GM12865 (cell line): ENCODE measurements around the gene HGFAC.

ENCODE experiments used
- DNase-seq: peaks from one replicate; pipeline ENCODE4 v3.0.0; 2010; ENCODE audit warnings: low read depth
- H3K4me3 ChIP-seq: 2 replicates; pipeline ENCODE4 v1.5.1; 2011; ENCODE audit warnings: mild to moderate bottlenecking, low read depth, low read length, control low read depth
- TF ChIP-seq, protein P1 (sequence below): IDR thresholded peaks from 2 replicates; pipeline ENCODE4 v1.5.1; 2011; ENCODE audit warnings: low read length, control low read depth, low read depth, inconsistent platforms; ENCODE audit not compliant: insufficient read depth; ENCODE audit errors: missing control alignments

The HGFAC gene

DNA sequence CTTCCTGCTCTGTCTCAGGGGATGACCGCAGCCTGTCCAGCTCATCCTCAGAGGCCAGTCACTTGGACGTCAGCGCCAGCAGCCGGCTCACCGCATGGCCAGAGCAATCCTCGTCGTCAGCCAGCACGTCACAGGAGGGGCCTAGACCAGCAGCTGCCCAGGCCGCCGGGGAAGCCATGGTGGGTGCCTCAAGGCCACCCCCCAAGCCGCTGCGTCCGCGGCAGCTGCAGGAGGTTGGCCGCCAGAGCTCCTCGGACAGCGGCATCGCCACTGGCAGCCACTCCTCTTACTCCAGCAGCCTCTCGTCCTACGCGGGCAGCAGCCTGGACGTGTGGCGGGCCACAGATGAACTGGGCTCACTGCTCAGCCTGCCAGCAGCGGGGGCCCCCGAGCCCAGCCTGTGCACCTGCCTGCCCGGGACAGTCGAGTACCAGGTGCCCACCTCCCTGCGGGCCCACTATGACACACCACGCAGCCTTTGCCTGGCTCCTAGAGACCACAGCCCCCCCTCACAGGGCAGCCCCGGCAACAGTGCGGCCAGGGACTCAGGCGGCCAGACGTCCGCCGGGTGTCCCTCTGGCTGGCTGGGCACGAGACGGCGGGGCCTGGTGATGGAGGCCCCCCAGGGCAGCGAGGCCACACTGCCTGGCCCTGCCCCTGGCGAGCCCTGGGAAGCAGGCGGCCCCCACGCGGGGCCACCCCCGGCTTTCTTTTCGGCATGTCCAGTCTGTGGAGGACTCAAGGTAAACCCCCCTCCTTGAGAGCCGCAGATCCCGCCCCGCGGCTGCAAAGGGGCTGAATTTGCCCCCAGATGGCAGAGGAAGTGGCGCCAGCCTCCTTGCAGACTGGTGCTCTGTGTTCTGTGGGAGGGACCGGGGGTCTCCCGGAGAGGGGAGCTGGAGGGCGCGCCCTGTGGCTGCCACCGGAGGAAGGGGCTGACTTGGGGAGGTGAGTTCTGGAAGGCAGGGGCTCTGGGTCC lies 51.3 kb downstream of the HGFAC start:
- DNase-seq: no peak
- TF ChIP-seq, protein P1, sequence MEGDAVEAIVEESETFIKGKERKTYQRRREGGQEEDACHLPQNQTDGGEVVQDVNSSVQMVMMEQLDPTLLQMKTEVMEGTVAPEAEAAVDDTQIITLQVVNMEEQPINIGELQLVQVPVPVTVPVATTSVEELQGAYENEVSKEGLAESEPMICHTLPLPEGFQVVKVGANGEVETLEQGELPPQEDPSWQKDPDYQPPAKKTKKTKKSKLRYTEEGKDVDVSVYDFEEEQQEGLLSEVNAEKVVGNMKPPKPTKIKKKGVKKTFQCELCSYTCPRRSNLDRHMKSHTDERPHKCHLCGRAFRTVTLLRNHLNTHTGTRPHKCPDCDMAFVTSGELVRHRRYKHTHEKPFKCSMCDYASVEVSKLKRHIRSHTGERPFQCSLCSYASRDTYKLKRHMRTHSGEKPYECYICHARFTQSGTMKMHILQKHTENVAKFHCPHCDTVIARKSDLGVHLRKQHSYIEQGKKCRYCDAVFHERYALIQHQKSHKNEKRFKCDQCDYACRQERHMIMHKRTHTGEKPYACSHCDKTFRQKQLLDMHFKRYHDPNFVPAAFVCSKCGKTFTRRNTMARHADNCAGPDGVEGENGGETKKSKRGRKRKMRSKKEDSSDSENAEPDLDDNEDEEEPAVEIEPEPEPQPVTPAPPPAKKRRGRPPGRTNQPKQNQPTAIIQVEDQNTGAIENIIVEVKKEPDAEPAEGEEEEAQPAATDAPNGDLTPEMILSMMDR: no peak
- H3K4me3 ChIP-seq: no peak overlapping the region

DNA sequence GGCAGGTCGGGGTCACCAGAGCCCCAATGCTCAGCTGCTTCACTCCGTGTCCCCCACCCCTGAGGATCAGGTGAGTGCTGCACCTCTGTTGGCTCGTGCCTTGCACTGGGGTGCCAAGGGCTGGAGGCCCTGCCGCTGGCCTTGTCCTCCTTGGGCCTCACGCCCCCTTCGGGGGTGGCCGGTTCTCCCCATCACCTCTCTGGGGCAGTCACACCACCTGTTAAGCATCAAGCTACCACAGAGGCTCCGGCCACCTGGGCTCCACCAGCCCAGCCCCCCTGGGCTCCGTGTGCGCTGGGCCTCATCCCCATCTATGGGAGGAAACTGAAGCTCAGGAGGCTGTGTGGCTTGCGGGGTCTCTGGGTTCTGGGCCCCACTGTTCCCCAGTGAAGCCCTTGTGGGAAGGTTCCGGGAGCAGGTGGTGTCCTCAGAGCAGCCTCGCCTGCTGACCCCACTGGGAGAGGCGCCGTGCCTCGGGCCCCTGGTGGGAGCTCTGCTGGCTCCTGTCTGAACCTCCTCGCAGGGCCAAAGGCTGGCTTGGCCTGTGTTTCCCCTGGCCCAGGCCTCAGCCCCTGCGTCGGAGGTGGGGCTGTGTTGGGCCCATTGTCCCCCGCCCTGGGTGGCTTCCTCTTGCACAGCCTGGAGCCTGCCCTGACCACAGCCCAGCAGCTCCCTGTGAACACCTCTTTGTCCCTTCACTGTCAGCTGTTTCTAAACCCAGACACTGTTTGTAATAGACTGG lies 52.1 kb downstream of the HGFAC start:
- TF ChIP-seq, protein P1: no peak
- no peak for DNase-seq
- no peak overlapping the region for H3K4me3 ChIP-seq

DNA sequence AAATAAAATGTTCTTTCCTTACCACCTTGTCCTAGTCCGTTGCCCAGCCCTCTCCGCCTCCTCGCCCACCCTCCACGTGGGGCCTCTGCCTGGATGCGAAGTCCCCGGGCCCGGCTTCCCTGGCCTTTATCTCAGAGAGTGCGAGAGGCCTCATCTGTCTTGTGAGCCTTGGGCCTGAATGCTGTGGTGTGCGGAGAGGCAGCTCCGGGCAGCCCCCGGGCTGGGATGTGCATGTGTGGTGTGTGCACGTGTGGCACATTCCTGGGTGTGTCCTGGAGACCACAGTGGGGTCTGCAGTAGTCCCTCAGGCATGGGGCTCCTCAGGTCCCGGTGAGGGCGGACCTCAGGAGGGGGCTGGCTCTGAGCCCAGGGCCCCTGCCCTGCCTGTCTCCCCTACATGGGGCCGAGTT lies 52.7 kb downstream of the HGFAC start:
- no peak overlapping the region for H3K4me3 ChIP-seq
- TF ChIP-seq, protein P1: no peak
- DNase-seq: no peak

DNA sequence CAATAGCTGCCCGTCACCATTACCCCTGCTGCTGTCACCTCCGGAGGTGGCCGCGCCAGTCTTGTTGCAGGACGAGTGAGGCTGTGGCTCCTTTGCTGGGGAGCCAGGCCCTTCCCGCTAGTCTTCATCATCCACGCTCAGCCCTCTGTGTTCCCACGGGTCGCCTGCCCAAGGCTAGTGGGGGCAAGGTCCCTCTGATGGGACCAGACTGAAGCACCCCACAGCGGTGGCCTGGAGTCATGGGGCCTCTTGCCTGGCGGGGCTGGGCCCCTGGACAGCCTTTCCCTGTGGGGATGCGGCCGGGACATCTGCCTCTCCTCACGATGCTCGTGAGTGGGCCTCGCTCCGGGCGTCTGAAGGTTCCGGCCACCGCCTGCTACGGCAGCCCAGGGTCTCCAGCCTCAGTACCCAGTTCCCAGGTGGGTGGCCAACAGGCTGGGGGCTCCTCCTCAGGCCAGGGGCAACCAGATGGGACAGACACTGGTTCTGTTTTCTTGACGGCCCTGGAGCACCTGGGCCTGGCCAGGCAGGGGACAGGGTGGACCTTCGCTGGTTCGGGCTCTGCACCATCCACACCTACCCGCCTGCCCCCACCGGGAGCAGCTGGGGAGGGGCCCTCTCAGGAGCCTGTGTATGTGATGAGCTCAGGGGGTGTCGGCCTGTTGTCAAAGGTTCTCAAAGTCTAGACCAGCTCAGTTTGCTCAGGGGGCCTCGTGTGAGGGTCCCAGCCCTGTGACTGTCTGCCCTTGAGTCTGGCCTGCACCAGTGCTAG lies 53.6 kb downstream of the HGFAC start:
- no peak for DNase-seq
- no peak overlapping the region for H3K4me3 ChIP-seq
- TF ChIP-seq, protein P1: no peak

DNA sequence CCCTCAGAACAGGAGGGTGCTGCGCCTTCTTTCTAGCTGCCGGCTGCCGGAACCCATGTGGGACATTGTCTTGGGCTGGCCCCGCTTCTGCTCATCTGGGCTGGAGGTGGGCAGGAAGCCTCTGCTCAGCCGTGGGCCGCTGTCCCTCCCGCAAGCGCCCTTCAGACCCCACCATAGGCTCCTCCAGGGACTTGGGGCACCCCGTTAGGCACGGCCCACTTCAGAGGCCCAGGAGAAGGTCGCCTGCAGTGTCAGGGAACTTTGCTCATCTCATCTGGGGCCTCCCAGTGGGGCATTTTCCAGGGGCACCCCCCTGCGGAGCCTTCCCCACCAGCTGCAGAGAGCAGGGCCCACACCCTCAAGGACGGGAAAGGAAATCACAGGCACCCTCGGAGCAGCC lies 54.3 kb downstream of the HGFAC start:
- no peak overlapping the region for H3K4me3 ChIP-seq
- TF ChIP-seq, protein P1: no peak
- DNase-seq: no peak

DNA sequence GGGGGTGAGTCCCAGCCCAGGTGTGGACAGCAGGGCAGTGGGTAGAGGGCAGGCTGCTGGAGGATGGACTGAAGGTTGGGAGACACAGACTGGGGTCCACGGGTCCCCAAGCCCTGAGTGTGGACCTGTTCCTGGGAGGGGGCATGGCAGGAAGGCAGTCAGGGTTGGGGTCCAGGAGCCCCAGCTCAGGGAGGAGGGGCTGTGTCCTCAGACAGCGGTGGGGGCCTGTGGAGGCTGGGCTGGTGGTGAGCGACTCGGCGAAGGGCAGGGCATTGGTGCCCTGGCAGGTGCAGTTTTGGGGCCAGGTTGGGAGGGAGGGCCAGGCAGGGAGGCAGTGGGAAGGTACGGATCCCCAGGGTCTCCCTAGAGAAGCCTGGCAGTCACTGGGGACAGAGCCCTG lies 55.3 kb downstream of the HGFAC start:
- H3K4me3 ChIP-seq: no peak overlapping the region
- TF ChIP-seq, protein P1: no peak
- DNase-seq: no peak
